Measurements from ENCODE around the gene BCCIP.

Gene BCCIP

DNA sequence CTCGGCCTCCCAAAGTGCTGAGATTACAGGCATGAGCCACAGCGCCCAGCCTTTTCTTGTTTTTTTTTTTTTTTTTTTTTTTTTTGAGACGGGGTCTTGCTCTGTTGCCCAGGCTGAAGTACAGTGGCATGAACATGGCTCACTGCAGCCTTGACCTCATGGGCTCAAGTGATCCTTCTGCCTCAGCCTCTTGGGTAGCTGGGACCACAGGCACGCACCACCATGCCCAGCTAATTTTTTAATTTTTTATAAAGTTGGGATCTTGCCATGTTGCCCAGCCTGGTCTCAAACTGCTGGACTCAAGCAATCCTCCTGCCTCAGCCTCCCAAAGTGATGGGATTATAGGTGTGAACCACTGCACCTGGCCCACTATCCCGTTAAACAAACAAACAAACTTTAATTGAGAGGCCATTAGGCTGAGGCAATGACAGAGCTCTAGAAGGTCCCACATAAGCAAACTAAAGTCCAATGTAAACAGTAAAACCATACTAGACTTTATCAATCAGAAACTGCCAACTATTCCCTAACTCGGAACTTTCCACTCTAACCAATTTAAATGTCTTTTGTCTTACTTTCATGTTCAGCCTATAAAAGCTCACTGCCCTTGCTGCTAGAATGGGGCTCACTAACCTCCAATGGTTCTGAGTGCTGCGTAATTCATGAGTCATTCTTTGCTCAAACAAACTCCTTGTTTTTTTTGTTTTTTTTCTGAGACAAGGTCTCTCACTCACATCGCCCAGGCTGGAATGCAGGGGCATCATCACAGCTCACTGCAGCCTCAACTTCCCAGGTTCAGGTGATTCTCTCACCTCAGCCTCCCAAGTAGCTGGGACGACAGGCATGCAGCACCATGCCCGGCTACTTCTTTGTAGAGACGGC, 55.9 kb downstream of the BCCIP start:
- H3K27ac ChIP-seq, result no peak overlapping the region
- TF ChIP-seq CTCF (conservative IDR thresholded peaks at IDR 0.05), result no peak

DNA sequence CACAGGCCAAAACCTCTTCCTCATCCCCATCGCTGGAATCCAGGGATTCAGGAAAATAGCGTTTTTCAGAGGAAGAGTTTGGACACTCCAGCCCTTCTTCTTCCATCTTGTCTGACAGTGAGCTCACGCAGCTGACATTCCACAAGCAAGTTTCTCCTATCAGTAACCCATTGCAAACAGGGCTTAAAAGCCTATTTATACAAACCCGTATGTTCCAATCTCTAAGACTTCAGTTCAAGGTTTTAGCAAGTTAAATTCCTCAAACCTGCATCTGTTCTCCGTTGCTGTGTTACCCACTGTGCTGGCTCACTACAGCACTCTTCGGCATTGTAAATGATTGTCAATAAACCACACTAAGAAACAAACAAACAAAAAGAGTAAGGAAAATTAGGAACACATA, 57.4 kb downstream of the BCCIP start:
- TF ChIP-seq CTCF (conservative IDR thresholded peaks at IDR 0.05), result no peak
- H3K27ac ChIP-seq, result no peak overlapping the region

- H3K27ac ChIP-seq, result no peak within 1 kb of the TSS
- no peak for TF ChIP-seq CTCF (conservative IDR thresholded peaks at IDR 0.05)
Measured at GRCh38 chr10:125881192-125881591, 57.8 kb downstream of the BCCIP start, which contains the start of gene DHX32. Gene DHX32, minus strand, starts transcription at chr10:125881292. Its CDS starts 468 bp downstream, at chr10:125880824.

GRCh38 chr10:125882596-125882995, 59.2 kb downstream of the BCCIP start:
- H3K27ac ChIP-seq, result no peak overlapping the region
- no peak for TF ChIP-seq CTCF (conservative IDR thresholded peaks at IDR 0.05)

- no peak overlapping the region for H3K27ac ChIP-seq
- TF ChIP-seq CTCF (conservative IDR thresholded peaks at IDR 0.05), result no peak
Measured at GRCh38 chr10:125883211-125883610, 59.9 kb downstream of the BCCIP start.
